Hematopoietic multipotent progenitor cell treated with erythropoietin and hydrocortisone succinate and interleukin-3 and kit ligand, for 6 days (in vitro differentiated cells): ENCODE measurements around the gene MICALL2.

Experiments used
- DNase-seq: peaks from one replicate; pipeline ENCODE4 v3.0.0-alpha.2; 2015

The MICALL2 gene

GRCh38 chr7:1388021-1388702 lies 71.1 kb downstream of the MICALL2 start:
- DNase-seq = no peak

GRCh38 chr7:1387261-1387660 lies 72.0 kb downstream of the MICALL2 start:
- no peak for DNase-seq

- no peak for DNase-seq
Observed at GRCh38 chr7:1386623-1387220, 72.5 kb downstream of the MICALL2 start.

GRCh38 chr7:1385809-1386622 lies 73.3 kb downstream of the MICALL2 start:
- DNase-seq = no peak

GRCh38 chr7:1385086-1385808 lies 74.0 kb downstream of the MICALL2 start:
- no peak for DNase-seq
